ENCODE results near the gene KCNB1. TPM values are rescaled to one million over a fixed set of nuclear protein-coding genes. Genes with fewer than 3 reads are reported as not detected.

The KCNB1 gene
- total RNA-seq, 1 donor: under 0.01 TPM

- Histone ChIP-seq H3K27ac (ENCODE audit: low read depth, low read length) (no peak overlapping the region), H4K20me1 (ENCODE audit: insufficient read depth, low read length) (no peaks in the 10 kb centered on the region), H3K27me3 (ENCODE audit: insufficient read depth, low read length) (peaks cover 33% of the 10 kb centered on the region), H2AFZ (ENCODE audit: low read length) (no peak overlapping the region), H3K4me2 (ENCODE audit: insufficient read depth, low read length) (no peak overlapping the region), H3K79me2 (ENCODE audit: insufficient read depth, low read length) (no peaks in the 10 kb centered on the region), H3K9me3 (ENCODE audit: low read depth, low read length) (no peaks in the 10 kb centered on the region), H3K36me3 (ENCODE audit: insufficient read depth, low read length) (no peaks in the 10 kb centered on the region), H3K4me3 (ENCODE audit: insufficient read depth, low read length) (no peak overlapping the region), H3K4me1 (ENCODE audit: insufficient read depth, low read length) (peaks cover 17% of the 10 kb centered on the region)
- TF ChIP-seq CTCF (IDR thresholded peaks at IDR 0.05; ENCODE audit: extremely low read depth, low read depth, low read length): peak; percentile 71
- DNase-seq (ENCODE audit: insufficient read length, low spot score, missing footprints): peak; percentile 93
Measured at GRCh38 chr20:49508435-49509199, 26.1 kb upstream of the KCNB1 start.

- H3K79me2 ChIP-seq (ENCODE audit: insufficient read depth, low read length): no peaks in the 10 kb centered on the region
- peaks cover 17% of the 10 kb centered on the region for H3K4me1 ChIP-seq (ENCODE audit: insufficient read depth, low read length)
- H2AFZ ChIP-seq (ENCODE audit: low read length): no peak overlapping the region
- H3K4me3 ChIP-seq (ENCODE audit: insufficient read depth, low read length): no peak overlapping the region
- H3K27ac ChIP-seq (ENCODE audit: low read depth, low read length): no peak overlapping the region
- H3K4me2 ChIP-seq (ENCODE audit: insufficient read depth, low read length): no peak overlapping the region
- no peaks in the 10 kb centered on the region for H4K20me1 ChIP-seq (ENCODE audit: insufficient read depth, low read length)
- TF ChIP-seq CTCF (IDR thresholded peaks at IDR 0.05; ENCODE audit: extremely low read depth, low read depth, low read length): no peak
- H3K9me3 ChIP-seq (ENCODE audit: low read depth, low read length): no peaks in the 10 kb centered on the region
- peaks cover 26% of the 10 kb centered on the region for H3K27me3 ChIP-seq (ENCODE audit: insufficient read depth, low read length)
- no peaks in the 10 kb centered on the region for H3K36me3 ChIP-seq (ENCODE audit: insufficient read depth, low read length)
- no peak for DNase-seq (ENCODE audit: insufficient read length, low spot score, missing footprints)
Measured at GRCh38 chr20:49507741-49508434, 25.4 kb upstream of the KCNB1 start.

DNA sequence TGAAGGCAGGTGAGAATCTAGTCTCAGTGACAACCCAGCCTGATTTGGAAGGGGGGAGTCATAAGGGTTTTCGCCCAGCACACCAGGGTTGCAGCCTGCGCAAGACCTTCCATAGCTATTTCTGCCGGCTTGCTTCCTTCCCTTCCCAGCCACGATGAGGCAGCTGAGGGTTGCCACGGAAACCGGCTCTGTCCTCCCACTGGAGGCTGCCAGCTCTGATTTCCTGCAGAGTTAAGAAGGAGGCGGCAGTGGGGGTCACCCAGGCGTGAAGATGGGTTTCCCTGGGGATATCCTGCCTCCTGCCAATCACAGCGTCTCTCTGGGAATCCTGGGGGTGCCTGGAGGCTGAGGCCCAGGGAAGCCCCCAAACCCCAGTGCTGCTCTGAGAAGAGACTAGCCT, 23.1 kb upstream of the KCNB1 start:
- Histone ChIP-seq H3K9me3 (ENCODE audit: low read depth, low read length) (no peaks in the 10 kb centered on the region), H3K79me2 (ENCODE audit: insufficient read depth, low read length) (no peaks in the 10 kb centered on the region), H3K36me3 (ENCODE audit: insufficient read depth, low read length) (no peaks in the 10 kb centered on the region), H4K20me1 (ENCODE audit: insufficient read depth, low read length) (no peaks in the 10 kb centered on the region), H2AFZ (ENCODE audit: low read length) (no peak overlapping the region), H3K4me3 (ENCODE audit: insufficient read depth, low read length) (no peak overlapping the region), H3K4me2 (ENCODE audit: insufficient read depth, low read length) (no peak overlapping the region), H3K27me3 (ENCODE audit: insufficient read depth, low read length) (peaks cover 20% of the 10 kb centered on the region), H3K4me1 (ENCODE audit: insufficient read depth, low read length) (peaks cover 6% of the 10 kb centered on the region), H3K27ac (ENCODE audit: low read depth, low read length) (no peak overlapping the region)
- DNase-seq (ENCODE audit: insufficient read length, low spot score, missing footprints): no peak
- TF ChIP-seq CTCF (IDR thresholded peaks at IDR 0.05; ENCODE audit: extremely low read depth, low read depth, low read length): no peak

- Histone ChIP-seq H3K4me2 (ENCODE audit: insufficient read depth, low read length) (no peak overlapping the region), H4K20me1 (ENCODE audit: insufficient read depth, low read length) (no peaks in the 10 kb centered on the region), H3K4me3 (ENCODE audit: insufficient read depth, low read length) (no peak overlapping the region), H3K9me3 (ENCODE audit: low read depth, low read length) (no peaks in the 10 kb centered on the region), H3K27me3 (ENCODE audit: insufficient read depth, low read length) (peaks cover 29% of the 10 kb centered on the region), H3K79me2 (ENCODE audit: insufficient read depth, low read length) (no peaks in the 10 kb centered on the region), H2AFZ (ENCODE audit: low read length) (no peak overlapping the region), H3K4me1 (ENCODE audit: insufficient read depth, low read length) (no peaks in the 10 kb centered on the region), H3K27ac (ENCODE audit: low read depth, low read length) (no peak overlapping the region), H3K36me3 (ENCODE audit: insufficient read depth, low read length) (no peaks in the 10 kb centered on the region)
- no peak for TF ChIP-seq CTCF (IDR thresholded peaks at IDR 0.05; ENCODE audit: extremely low read depth, low read depth, low read length)
- DNase-seq (ENCODE audit: insufficient read length, low spot score, missing footprints): no peak
Measured at GRCh38 chr20:49503176-49503575, 20.7 kb upstream of the KCNB1 start.

All from osteoblast (primary cell).